HepG2 (cell line): ENCODE results near the gene ADAMTS4. TPM values are rescaled to one million over a fixed set of nuclear protein-coding genes. Genes with fewer than 3 reads are reported as not detected.

Experiments
- CREBL2 ChIP-seq: sonication (generic); formaldehyde crosslinking; IDR thresholded peaks from 2 replicates; pipeline ENCODE4 v1.8.1; 2023; ENCODE audit warnings: missing genetic modification reagents, mild to moderate bottlenecking, borderline replicate concordance
- CTCF ChIP-seq: sonication (generic); formaldehyde crosslinking; IDR thresholded peaks from 2 replicates; pipeline ENCODE4 v1.5.0; 2020; ENCODE audit warnings: mild to moderate bottlenecking, missing genetic modification reagents, moderate library complexity
- GMEB2 ChIP-seq: IDR thresholded peaks from 2 replicates; pipeline ENCODE4 v1.6.1; 2016; ENCODE audit warnings: missing biosample characterization, missing genetic modification reagents, low read depth
- GTF3A ChIP-seq: sonication (generic); formaldehyde crosslinking; conservative IDR thresholded peaks from 2 replicates; pipeline ENCODE4 v1.4.0; 2020; ENCODE audit warnings: mild to moderate bottlenecking, missing genetic modification reagents
- IKZF5 ChIP-seq: IDR thresholded peaks from 2 replicates; pipeline ENCODE4 v1.6.1; 2018; ENCODE audit warnings: missing genetic modification reagents, mild to moderate bottlenecking, missing compliant biosample characterization
- MIXL1 ChIP-seq: IDR thresholded peaks from 2 replicates; pipeline ENCODE4 v1.6.1; 2016
- MYPOP ChIP-seq: sonication (generic); formaldehyde crosslinking; IDR thresholded peaks from 2 replicates; pipeline ENCODE4 v1.8.1; 2023; ENCODE audit warnings: mild to moderate bottlenecking, moderate library complexity, missing genetic modification reagents
- SALL1 ChIP-seq: sonication (generic); formaldehyde crosslinking; IDR thresholded peaks from 2 replicates; pipeline ENCODE4 v1.8.0; 2022; ENCODE audit warnings: mild to moderate bottlenecking, missing genetic modification reagents
- SMARCE1 ChIP-seq: fragments of 450-650 bp; IDR thresholded peaks from 2 replicates; pipeline ENCODE4 v1.6.1; 2017; ENCODE audit warnings: borderline replicate concordance
- SRSF9 ChIP-seq: fragments of 200-400 bp; formaldehyde crosslinking; IDR thresholded peaks from 2 replicates; pipeline ENCODE4 v1.6.1; 2018; ENCODE audit warnings: borderline replicate concordance, mild to moderate bottlenecking, low read depth, low read length; ENCODE audit not compliant: insufficient read depth, poor library complexity, severe bottlenecking
- TGIF2 ChIP-seq: IDR thresholded peaks from 2 replicates; pipeline ENCODE4 v1.6.1; 2016; ENCODE audit warnings: control low read depth, missing compliant biosample characterization
- ZNF10 ChIP-seq: sonication (generic); formaldehyde crosslinking; IDR thresholded peaks from 2 replicates; pipeline ENCODE4 v1.4.0; 2020; ENCODE audit warnings: mild to moderate bottlenecking, low read depth, missing genetic modification reagents, borderline replicate concordance
- ZNF205 ChIP-seq: IDR thresholded peaks from 2 replicates; pipeline ENCODE4 v1.6.1; 2018; ENCODE audit warnings: missing biosample characterization, missing genetic modification reagents
- ZNF235 ChIP-seq: sonication (generic); formaldehyde crosslinking; IDR thresholded peaks from 2 replicates; pipeline ENCODE4 v1.8.1; 2023; ENCODE audit warnings: mild to moderate bottlenecking, missing genetic modification reagents, borderline replicate concordance
- ZNF414 ChIP-seq: sonication (generic); formaldehyde crosslinking; IDR thresholded peaks from 2 replicates; pipeline ENCODE4 v1.5.0; 2020; ENCODE audit warnings: missing genetic modification reagents
- ZNF580 ChIP-seq: IDR thresholded peaks from 2 replicates; pipeline ENCODE4 v1.6.1; 2016; ENCODE audit warnings: low read depth, borderline replicate concordance
- ZNF644 ChIP-seq: IDR thresholded peaks from 2 replicates; pipeline ENCODE4 v1.6.1; 2016; ENCODE audit warnings: low read depth
- ZNF687 ChIP-seq: sonication (generic); formaldehyde crosslinking; IDR thresholded peaks from 2 replicates; pipeline ENCODE4 v1.5.1; 2020; ENCODE audit warnings: mild to moderate bottlenecking, missing genetic modification reagents, moderate library complexity
- polyA plus RNA-seq, 8 experiments: library from polyadenylated mRNA; depleted of rRNA in 3 of 8; stranded (reverse) in 7 of 8; unstranded in 1 of 8; fragments of >200 nt; fragmentation: Illumina TruSeq in 4 of 8; extraction: Trizol in 4 of 8; gene quantifications; 2 replicates each; pipeline versions ENCODE4 v1.2.1 to v1.2.3, GENCODE V29; 2011 to 2016; ENCODE audit warnings: low read depth in 4 of 8, missing spikeins in 1 of 8, mixed read lengths in 1 of 8; ENCODE audit not compliant: insufficient read depth in 1 of 8
- total RNA-seq, 5 experiments: library from RNA; depleted of rRNA; stranded (reverse); fragments of >200 nt; fragmentation: Illumina TruSeq; extraction: Trizol; gene quantifications; 2 replicates each; pipeline ENCODE4 v1.2.3, GENCODE V29; 2016; ENCODE audit warnings: low read depth in 1 of 5

The ADAMTS4 gene
- total and polyA plus RNA-seq, 2 of the 13 experiments (the other 11 are each of a cell fraction or from before 2014, with no cell fraction given): 0.51 to 1.7 TPM

GRCh38 chr1:161198194-161198896, 509 bp downstream of the ADAMTS4 start (continued):
- peak; percentile 80 for TF ChIP-seq ZNF687 (CRISPR knock-in tag)
- TF ChIP-seq SRSF9: no peak
- TF ChIP-seq ZNF205 (CRISPR knock-in tag): no peak
- TF ChIP-seq MIXL1 (CRISPR knock-in tag): no peak
- no peak for TF ChIP-seq ZNF580
- TF ChIP-seq TGIF2 (CRISPR knock-in tag): no peak
- no peak; the same call in 1 of the 2 replicates for TF ChIP-seq SALL1 (CRISPR knock-in tag)
- no peak for TF ChIP-seq MYPOP
- TF ChIP-seq SMARCE1: no peak
- no peak for TF ChIP-seq CREBL2 (CRISPR knock-in tag)
- TF ChIP-seq IKZF5 (CRISPR knock-in tag): no peak
- no peak for TF ChIP-seq ZNF10 (CRISPR knock-in tag)
- no peak for TF ChIP-seq GTF3A (CRISPR knock-in tag)
- 0 out of 2 replicates have a peak, but pooled peaks have one; percentile 41 for TF ChIP-seq ZNF414 (CRISPR knock-in tag)
- TF ChIP-seq CTCF: peak; percentile 59
- TF ChIP-seq ZNF644: no peak
- TF ChIP-seq GMEB2: no peak
- TF ChIP-seq ZNF235 (CRISPR knock-in tag): 0 out of 2 replicates have a peak, but pooled peaks have one; percentile 55
